Uterus (tissue), 4 donors: Measurements from ENCODE around the gene ASPRV1. TPM values are rescaled to one million over a fixed set of nuclear protein-coding genes. Genes with fewer than 3 reads are reported as not detected.

Experiments
- DNase-seq, 2 donors: peaks; one replicate each; pipeline ENCODE4 v3.0.0-alpha.2; 2019 to 2020
- H3K27ac ChIP-seq, 2 donors: fragments of 200-600 bp; sonication (generic); 1 replicate in 1 of 2; 2 replicates in 1 of 2; pipeline ENCODE4 v1.5.1; 2016 to 2018
- H3K27me3 ChIP-seq, 2 donors: fragments of 200-600 bp; sonication (generic); one replicate each; pipeline ENCODE4 v1.5.1; 2018 to 2019; ENCODE audit warnings: control low read depth in 1 of 2
- H3K36me3 ChIP-seq, 2 donors: fragments of 200-600 bp; sonication (generic); one replicate each; pipeline ENCODE4 v1.5.1; 2019; ENCODE audit warnings: control low read depth in 1 of 2
- H3K4me1 ChIP-seq, 2 donors: fragments of 200-600 bp; sonication (generic); one replicate each; pipeline ENCODE4 v1.5.1; 2018 to 2019; ENCODE audit warnings: control low read depth in 1 of 2
- H3K4me3 ChIP-seq, 2 donors: fragments of 200-600 bp; sonication (generic); 1 replicate in 1 of 2; 2 replicates in 1 of 2; pipeline ENCODE4 v1.5.1; 2018 to 2019; ENCODE audit warnings: mild to moderate bottlenecking in 1 of 2
- H3K9me3 ChIP-seq, 2 donors: fragments of 200-600 bp; sonication (generic); one replicate each; pipeline ENCODE4 v1.5.1; 2019; ENCODE audit warnings: control low read depth in 1 of 2
- POLR2A ChIP-seq, 2 donors: fragments of 450-650 bp; IDR thresholded peaks; one replicate each; pipeline ENCODE4 v1.6.1; 2016; ENCODE audit warnings: antibody characterized with exemption in 2 of 2, mild to moderate bottlenecking in 1 of 2, moderate library complexity in 1 of 2
- intact Hi-C: fragments of 100-400 bp; cut with DNase I; formaldehyde crosslinking; loops from one replicate; pipeline ENCODE4 v1.15.1; 2023; ENCODE audit warnings: low total_unique reads
- total RNA-seq, 4 donors: library from RNA; depleted of rRNA in 3 of 4; stranded (reverse); fragments of >200 nt in 3 of 4; gene quantifications; one replicate each; pipeline versions ENCODE4 v1.1.0 to v1.2.4, GENCODE V29; 2014 to 2023
- TF ChIP-seq, protein P1 (sequence below), 4 experiments: fragments of 200-600 bp in 2 of 4; fragments of 450-650 bp in 2 of 4; sonication (generic) in 2 of 4; IDR thresholded peaks; one replicate each; pipeline ENCODE4 v1.5.1; 2016 to 2019; ENCODE audit warnings: antibody characterized with exemption in 4 of 4, mild to moderate bottlenecking in 2 of 4, moderate library complexity in 1 of 4
- donor health status: DM: yes; HTN: yes; CAD: no.

The ASPRV1 gene
- total RNA-seq, 4 donors from 2014 or later = 4.4 to 8.1 (median 5.2) TPM; not detected in 1

DNA sequence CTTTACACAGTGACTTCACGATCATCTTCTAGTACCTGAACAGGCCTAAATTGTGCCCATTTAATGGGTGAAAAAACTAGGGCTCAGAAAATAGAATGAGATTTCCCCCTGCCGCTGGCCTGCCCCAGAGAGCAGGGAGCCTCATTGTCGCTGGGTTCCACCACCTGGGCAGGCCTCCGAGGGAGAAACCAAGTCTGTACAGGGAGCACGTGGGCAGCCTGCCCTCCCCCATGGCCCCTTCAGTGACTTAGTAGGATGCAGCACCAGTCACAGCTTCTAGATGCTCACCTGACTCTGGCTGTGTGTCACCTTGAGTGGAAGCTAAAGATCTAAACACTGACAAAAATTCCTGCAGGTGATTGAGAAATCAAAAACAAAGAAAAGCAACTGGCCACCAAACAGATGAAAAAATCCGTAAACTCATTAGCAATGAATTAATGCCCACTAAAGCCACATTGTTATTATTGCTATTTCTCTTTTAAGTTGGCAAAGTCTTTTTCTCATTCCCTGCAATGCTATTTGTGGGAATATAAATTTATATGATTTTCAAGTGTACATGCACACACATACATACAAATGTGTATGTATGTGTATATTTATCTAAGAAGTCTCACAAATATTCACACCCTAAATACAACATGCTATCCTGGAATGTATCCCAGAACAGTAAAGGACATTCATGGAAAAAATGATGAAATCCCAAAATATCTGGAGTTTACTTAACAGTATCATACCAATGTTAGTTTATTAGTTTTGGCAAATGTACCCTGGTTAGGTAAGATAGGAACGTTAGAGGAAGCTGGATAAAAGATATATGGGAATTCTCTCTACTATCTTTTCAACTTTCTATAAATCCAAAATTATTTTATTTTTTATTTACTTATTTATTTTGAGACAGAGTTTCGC lies 18.7 kb upstream of the ASPRV1 start:
- no peak for DNase-seq

DNA sequence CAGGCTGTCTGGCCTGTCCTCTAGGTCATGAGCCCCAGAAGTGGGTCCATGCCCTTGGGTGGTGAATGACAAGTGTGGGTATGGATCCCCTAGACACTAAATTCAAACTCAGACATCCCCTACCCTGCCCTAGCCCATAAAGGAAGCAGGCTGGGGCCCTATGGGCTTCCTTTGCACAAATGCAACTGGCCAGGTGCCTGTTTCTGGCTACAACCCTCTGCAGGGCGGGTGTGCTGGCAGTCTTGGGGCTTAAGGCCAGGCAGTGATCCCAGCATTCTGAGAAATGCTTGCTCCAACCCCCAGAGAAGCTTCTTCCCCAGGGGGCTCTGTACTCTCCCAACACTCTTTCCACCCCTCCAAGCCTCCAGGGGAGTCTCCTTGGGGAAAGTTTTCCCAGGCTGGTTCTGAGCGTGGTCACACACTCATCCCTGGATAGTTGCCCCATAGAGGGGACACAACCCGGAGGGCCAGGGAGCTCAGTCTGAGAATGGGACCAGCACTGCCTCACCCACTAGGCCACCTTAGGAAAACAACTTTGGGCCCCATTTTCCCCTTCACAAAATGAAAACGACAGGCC lies 16.6 kb upstream of the ASPRV1 start:
- Histone ChIP-seq H3K4me3 (no peak overlapping the region), H3K27ac (no peak overlapping the region), H3K9me3 (no peaks in the 10 kb centered on the region), H3K27me3 (no peaks in the 10 kb centered on the region), H3K36me3 (no peaks in the 10 kb centered on the region), H3K4me1 (no peaks in the 10 kb centered on the region)
- intact Hi-C loops = no loop called here
- TF ChIP-seq, protein P1, sequence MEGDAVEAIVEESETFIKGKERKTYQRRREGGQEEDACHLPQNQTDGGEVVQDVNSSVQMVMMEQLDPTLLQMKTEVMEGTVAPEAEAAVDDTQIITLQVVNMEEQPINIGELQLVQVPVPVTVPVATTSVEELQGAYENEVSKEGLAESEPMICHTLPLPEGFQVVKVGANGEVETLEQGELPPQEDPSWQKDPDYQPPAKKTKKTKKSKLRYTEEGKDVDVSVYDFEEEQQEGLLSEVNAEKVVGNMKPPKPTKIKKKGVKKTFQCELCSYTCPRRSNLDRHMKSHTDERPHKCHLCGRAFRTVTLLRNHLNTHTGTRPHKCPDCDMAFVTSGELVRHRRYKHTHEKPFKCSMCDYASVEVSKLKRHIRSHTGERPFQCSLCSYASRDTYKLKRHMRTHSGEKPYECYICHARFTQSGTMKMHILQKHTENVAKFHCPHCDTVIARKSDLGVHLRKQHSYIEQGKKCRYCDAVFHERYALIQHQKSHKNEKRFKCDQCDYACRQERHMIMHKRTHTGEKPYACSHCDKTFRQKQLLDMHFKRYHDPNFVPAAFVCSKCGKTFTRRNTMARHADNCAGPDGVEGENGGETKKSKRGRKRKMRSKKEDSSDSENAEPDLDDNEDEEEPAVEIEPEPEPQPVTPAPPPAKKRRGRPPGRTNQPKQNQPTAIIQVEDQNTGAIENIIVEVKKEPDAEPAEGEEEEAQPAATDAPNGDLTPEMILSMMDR (IDR thresholded peaks at IDR 0.05) = no peak
- TF ChIP-seq POLR2A (IDR thresholded peaks at IDR 0.05) = no peak
- DNase-seq = no peak

More for the DNA sequence above, 18.7 kb upstream of the ASPRV1 start:
- no peaks in the 10 kb centered on the region for H3K4me1 ChIP-seq
- no peaks in the 10 kb centered on the region for H3K27me3 ChIP-seq
- no peak overlapping the region for H3K4me3 ChIP-seq
- no peak overlapping the region for H3K27ac ChIP-seq
- intact Hi-C loops = no loop called here
- no peaks in the 10 kb centered on the region for H3K9me3 ChIP-seq
- no peaks in the 10 kb centered on the region for H3K36me3 ChIP-seq
- TF ChIP-seq, protein P1 (IDR thresholded peaks at IDR 0.05) = no peak
- TF ChIP-seq POLR2A (IDR thresholded peaks at IDR 0.05) = no peak

DNA sequence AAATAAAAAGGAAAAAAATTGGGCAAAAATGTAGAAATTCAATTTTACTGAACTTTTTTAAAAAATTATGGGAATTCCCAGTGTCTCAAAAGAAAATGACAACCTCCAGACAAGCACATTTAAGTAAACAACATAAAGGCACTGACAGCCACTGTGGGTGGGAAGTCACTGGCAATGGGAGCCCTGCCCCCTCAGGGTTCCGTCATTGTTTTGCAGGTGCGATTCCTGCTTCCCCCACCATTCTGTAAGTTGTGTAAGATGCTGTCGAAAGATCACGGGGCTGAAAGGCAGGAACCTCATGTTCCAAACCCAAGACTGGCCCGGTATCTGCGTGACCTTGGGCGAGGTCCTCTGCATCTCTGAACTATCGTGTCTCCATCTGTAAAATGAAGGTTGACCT lies 15.8 kb upstream of the ASPRV1 start:
- intact Hi-C loops = no loop called here
- H3K4me3 ChIP-seq = no peak overlapping the region
- TF ChIP-seq, protein P1 (IDR thresholded peaks at IDR 0.05) = no peak
- TF ChIP-seq POLR2A (IDR thresholded peaks at IDR 0.05) = no peak
- H3K27me3 ChIP-seq = no peaks in the 10 kb centered on the region
- no peaks in the 10 kb centered on the region for H3K4me1 ChIP-seq
- no peaks in the 10 kb centered on the region for H3K9me3 ChIP-seq
- H3K36me3 ChIP-seq = no peaks in the 10 kb centered on the region
- no peak for DNase-seq
- no peak overlapping the region for H3K27ac ChIP-seq

DNA sequence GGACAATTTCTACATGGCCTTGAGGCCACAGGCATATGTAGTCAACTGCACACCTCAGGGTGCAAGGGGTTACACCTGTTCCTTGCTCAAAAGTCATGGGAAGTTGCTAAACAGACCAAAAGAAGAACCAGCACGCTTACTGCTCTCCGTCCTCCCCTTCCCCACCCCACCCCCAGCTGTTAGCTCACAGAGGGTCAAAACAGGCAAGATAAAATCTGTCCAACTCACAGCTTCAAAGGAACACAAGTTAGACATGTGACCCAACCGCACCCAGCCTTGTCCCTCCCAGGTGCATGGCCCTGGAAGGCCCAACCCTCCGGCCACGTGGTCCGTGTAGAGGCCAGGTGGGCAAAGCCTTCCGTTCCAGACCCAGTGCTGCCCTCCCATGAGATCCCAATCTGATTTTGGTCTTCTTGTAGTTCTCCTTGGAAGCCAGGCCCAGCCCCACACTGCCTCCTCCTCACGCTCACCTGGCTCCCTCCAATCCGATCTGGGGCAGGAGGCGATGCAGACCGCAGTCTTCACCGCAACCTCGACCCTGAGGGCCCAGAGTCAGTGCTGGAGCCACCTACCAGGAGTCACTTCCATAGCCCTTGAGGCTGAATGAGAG lies 14.5 kb upstream of the ASPRV1 start:
- Histone ChIP-seq H3K4me1 (no peaks in the 10 kb centered on the region), H3K27ac (no peak overlapping the region), H3K36me3 (no peaks in the 10 kb centered on the region), H3K27me3 (no peaks in the 10 kb centered on the region), H3K9me3 (no peaks in the 10 kb centered on the region), H3K4me3 (no peak overlapping the region)
- intact Hi-C loops = no loop called here
- TF ChIP-seq, protein P1 (IDR thresholded peaks at IDR 0.05) = no peak
- no peak for TF ChIP-seq POLR2A (IDR thresholded peaks at IDR 0.05)
- DNase-seq = no peak
